ENCODE measurements around the gene BPHL. TPM values are rescaled to one million over a fixed set of nuclear protein-coding genes. Genes with fewer than 3 reads are reported as not detected.
"Not testable (repeated sequence)": the region's sequence is repeated elsewhere in the genome, so short reads cannot be mapped to it uniquely, and the experiment has no call there.

Gene BPHL
- total and polyA plus RNA-seq, 3 experiments from 2014 or later = 6.5 to 10.7 (median 10.5) TPM

DNA sequence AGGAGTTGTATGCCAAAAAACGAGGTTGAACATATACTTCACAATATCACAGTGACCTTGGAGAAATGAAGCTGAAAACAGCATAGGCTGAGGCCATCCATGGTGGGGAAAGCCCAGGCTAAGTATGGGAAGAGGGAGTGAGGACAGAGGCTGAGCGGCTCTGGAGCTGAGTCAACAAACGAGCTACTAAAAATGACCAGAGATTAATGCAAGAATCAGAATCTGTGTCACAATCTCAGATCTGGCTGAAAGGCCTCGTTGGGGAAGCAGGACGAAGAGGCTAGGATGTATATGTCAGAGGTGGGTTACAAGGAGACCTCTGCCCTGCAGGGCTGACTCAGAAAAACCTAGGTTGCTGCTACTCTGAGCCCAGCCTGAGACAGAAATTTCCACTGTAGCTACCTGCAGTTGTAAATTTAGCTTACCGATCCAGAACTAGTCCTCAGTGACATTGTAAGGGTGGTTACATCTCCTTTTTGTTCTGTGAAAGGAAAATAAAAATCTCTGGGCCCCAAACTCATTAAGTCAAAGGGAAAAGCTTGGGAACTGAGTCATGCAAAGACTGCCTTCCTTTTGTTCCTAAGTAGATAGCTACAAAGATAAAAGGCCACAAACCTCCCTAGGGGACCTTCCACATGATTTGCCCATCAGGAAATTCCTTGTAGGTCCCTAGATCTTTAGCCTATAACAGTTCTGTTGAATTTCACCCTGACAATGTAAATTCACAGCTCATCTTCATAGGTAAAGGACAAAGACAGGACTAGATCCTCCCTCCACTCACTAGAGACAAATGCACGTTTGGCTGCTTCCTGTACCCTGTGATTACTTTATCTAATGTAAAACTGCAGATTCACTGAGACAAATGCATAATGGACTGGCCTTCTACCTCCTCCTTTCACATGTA, 47.4 kb downstream of the BPHL start:
- no peaks in the 10 kb centered on the region for H3K36me3 ChIP-seq (ENCODE audit: insufficient read depth, low read length)
- Mint-ChIP-seq H3K27me3 (no peaks in the 10 kb centered on the region), H3K4me1 (peaks cover 17 to 24% (median 21%) of the 10 kb centered on the region in 3 donors), H3K36me3 (no peaks in the 10 kb centered on the region), H3K4me3 (peak overlapping the region in 1 of 7 donors; percentile 5), H3K27ac (no peak overlapping the region), H3K9me3 (no peaks in the 10 kb centered on the region)
- H3K27me3 ChIP-seq (ENCODE audit: insufficient read depth, low read length, poor library complexity, severe bottlenecking) = no peaks in the 10 kb centered on the region
- no peak for DNase-seq
- peaks cover 12% of the 10 kb centered on the region for H3K4me1 ChIP-seq (ENCODE audit: insufficient read depth, low read length)
- peak overlapping the region; percentile 13 for H3K27ac ChIP-seq (ENCODE audit: low read depth, low read length)
- POLR2A ChIA-PET = interaction anchor here (0.9 kb wide), 1 partner anchor 8 kb away, joined by 5 read pairs; the partner anchor contains the start of gene TUBB2A
- H3K9me3 ChIP-seq (ENCODE audit: low read length) = no peaks in the 10 kb centered on the region
- CTCF ChIA-PET = interaction anchor here (0.6 to 1.2 kb wide), 2 partner anchors 9 to 84 kb away, joined by 3 to 4 read pairs; partner anchors contain the start of gene TUBB2A
- H3K4me3 ChIP-seq (ENCODE audit: low read length) = no peak overlapping the region

DNA sequence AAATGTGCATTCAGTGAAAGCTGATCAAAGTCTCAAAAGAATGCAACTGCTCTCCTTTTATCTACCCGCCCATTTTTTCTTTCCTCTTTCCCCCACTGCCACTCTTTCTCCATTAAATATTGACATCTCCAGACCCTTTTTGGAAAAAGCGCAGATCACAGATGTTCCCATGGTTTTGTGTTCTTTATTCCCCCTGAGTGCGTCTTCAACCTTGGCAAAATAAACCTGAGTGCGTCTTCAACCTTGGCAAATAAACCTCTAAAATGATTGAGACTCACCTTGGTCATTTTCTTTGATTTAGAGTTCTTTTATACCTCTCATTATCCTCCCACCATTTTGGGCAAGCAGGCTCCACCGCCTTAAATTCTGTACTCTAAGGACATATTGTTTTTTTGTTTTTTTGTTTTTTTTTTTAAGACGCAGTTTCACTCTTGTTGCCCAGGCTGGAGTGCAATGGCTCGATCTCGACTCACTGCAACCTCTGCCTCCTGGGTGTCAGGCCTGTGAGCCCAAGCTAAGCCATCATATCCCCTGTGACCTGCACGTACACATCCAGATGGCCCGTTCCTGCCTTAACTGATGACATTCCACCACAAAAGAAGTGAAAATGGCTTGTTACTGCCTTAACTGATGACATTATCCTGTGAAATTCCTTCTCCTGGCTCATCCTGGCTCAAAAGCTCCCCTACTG, 48.2 kb downstream of the BPHL start:
- POLR2A ChIA-PET = interaction anchor here (0.9 kb wide), 1 partner anchor 9 kb away, joined by 5 read pairs; the partner anchor contains the start of gene TUBB2A
- peak overlapping the region; percentile 13 for H3K27ac ChIP-seq (ENCODE audit: low read depth, low read length)
- not testable (repeated sequence) for H3K36me3 Mint-ChIP-seq; DNase-seq; H3K9me3 Mint-ChIP-seq; H3K27me3 Mint-ChIP-seq; H3K4me3 Mint-ChIP-seq; H3K9me3 ChIP-seq (ENCODE audit: low read length); H3K27me3 ChIP-seq (ENCODE audit: insufficient read depth, low read length, poor library complexity, severe bottlenecking); H3K36me3 ChIP-seq (ENCODE audit: insufficient read depth, low read length); H3K4me3 ChIP-seq (ENCODE audit: low read length); H3K27ac Mint-ChIP-seq; H3K4me1 ChIP-seq (ENCODE audit: insufficient read depth, low read length)
- CTCF ChIA-PET = interaction anchor here (0.6 kb wide), 1 partner anchor 48 kb away, joined by 3 read pairs; no protein-coding TSS in a partner anchor
- H3K4me1 Mint-ChIP-seq = peaks cover 13 to 17% (median 17%) of the 10 kb centered on the region in 3 donors

DNA sequence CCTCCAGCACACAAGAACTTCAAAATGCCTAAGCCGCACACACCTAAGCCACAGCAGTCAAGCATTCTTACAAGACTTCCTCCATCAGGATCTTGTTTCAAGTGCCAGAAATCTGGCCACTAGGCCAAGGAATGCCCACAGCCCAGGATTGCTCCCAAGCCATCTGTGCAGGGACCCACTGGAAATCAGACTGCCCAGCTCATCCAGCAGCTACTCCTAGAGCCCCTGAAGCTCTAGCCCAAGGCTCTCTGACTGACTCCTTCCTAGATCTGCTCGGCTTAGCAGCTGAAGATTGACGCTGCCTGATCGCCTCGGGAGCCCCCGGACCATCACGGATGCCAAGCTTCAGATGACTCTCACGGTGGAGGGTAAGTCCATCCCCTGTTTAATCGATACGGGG, 49.5 kb downstream of the BPHL start:
- H3K4me1 ChIP-seq (ENCODE audit: insufficient read depth, low read length); H3K9me3 Mint-ChIP-seq; H3K4me1 Mint-ChIP-seq; H3K36me3 ChIP-seq (ENCODE audit: insufficient read depth, low read length); H3K27me3 Mint-ChIP-seq; H3K4me3 ChIP-seq (ENCODE audit: low read length); H3K27ac ChIP-seq (ENCODE audit: low read depth, low read length); DNase-seq; POLR2A ChIA-PET; H3K9me3 ChIP-seq (ENCODE audit: low read length); H3K36me3 Mint-ChIP-seq; H3K27ac Mint-ChIP-seq; H3K27me3 ChIP-seq (ENCODE audit: insufficient read depth, low read length, poor library complexity, severe bottlenecking); H3K4me3 Mint-ChIP-seq; CTCF ChIA-PET: not testable (repeated sequence)

DNA sequence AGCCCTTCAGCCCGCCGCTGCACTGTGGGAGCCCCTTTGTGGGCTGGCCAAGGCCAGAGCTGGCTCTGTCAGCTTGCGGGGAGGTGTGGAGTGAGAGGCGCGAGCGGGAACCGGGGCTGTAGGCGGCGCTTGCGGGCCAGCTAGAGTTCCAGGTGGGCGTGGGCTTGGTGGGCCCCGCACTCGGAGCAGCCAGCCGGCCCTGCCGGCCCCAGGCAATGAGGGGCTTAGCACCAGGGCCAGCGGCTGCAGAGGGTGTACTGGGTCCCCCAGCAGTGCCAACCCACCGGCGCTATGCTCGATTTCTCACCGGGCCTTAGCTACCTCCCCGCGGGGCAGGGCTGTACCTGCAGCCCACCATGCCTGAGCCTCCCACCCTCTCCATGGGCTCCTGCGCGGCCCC, 52.2 kb downstream of the BPHL start:
- H3K36me3 ChIP-seq (ENCODE audit: insufficient read depth, low read length); H3K9me3 ChIP-seq (ENCODE audit: low read length); H3K27me3 Mint-ChIP-seq; DNase-seq; H3K4me3 Mint-ChIP-seq; H3K36me3 Mint-ChIP-seq; POLR2A ChIA-PET; H3K4me3 ChIP-seq (ENCODE audit: low read length); H3K4me1 Mint-ChIP-seq; H3K4me1 ChIP-seq (ENCODE audit: insufficient read depth, low read length); H3K27me3 ChIP-seq (ENCODE audit: insufficient read depth, low read length, poor library complexity, severe bottlenecking); H3K27ac Mint-ChIP-seq; H3K27ac ChIP-seq (ENCODE audit: low read depth, low read length); CTCF ChIA-PET; H3K9me3 Mint-ChIP-seq: not testable (repeated sequence)

DNA sequence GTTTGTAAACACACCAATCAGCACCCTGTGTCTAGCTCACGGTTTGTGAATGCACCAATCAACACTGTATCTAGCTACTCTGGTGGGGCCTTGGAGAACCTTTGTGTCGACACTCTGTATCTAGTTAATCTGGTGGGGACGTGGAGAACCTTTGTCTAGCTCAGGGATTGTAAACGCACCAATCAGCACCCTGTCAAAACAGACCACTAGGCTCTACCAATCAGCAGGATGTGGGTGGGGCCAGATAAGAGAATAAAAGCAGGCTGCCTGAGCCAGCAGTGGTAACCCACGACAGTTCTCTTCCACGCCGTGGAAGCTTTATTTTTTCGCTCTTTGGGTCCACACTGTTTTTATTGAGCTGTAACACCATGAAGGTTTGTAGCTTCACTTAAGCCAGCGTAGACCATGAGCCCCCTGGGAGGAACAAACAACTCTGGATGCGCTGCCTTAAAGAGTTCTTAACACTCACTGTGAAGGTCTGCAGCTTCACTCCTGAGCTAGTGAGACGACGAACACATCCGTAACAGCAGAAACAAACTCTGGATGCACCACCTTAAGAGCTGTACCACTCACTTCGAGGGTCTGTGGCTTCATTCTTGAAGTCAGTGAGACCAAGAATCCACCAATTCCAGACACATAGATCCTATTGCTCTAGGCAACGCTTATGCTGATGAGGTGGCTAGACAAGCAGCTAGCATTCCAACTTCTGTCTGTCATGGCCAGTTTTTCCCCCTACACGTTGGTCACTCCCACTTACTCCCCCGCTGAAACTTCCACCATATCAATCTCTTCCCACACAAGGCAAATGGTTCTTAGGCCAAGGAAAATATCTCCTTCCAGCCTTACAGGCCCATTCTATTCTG, 53.0 kb downstream of the BPHL start:
- H3K27ac Mint-ChIP-seq; H3K9me3 ChIP-seq (ENCODE audit: low read length); H3K27me3 ChIP-seq (ENCODE audit: insufficient read depth, low read length, poor library complexity, severe bottlenecking); DNase-seq; H3K27ac ChIP-seq (ENCODE audit: low read depth, low read length); H3K4me3 Mint-ChIP-seq; H3K4me1 Mint-ChIP-seq; H3K36me3 ChIP-seq (ENCODE audit: insufficient read depth, low read length); POLR2A ChIA-PET; H3K36me3 Mint-ChIP-seq; H3K9me3 Mint-ChIP-seq; H3K4me3 ChIP-seq (ENCODE audit: low read length); H3K4me1 ChIP-seq (ENCODE audit: insufficient read depth, low read length): not testable (repeated sequence)
- CTCF ChIA-PET = interaction anchor here (1.0 kb wide), 1 partner anchor 14 kb away, joined by 3 read pairs; the partner anchor contains the start of gene TUBB2A
- H3K27me3 Mint-ChIP-seq = peaks cover 0 to 11% of the 10 kb centered on the region in 2 donors

DNA sequence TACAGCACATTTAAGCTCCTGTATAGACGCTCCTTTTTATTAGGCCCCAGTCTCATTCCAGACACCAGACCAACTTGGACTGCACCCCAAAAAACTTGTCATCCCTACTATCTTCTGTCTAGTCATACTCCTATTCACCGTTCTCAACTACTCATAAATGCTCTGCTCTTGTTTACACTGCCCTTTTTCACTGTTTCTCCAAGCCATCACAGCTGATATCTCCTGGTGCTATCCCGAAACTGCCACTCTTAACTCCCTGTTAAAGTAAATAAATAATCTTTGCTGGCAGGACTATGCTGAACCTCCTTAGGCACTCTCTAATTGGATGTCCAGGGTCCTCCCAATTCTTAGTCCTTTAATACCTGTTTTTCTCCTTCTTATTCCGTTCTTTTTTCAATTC, 54.3 kb downstream of the BPHL start:
- H3K36me3 Mint-ChIP-seq; H3K4me3 ChIP-seq (ENCODE audit: low read length); H3K27ac Mint-ChIP-seq; CTCF ChIA-PET; H3K4me1 Mint-ChIP-seq; POLR2A ChIA-PET; DNase-seq; H3K9me3 Mint-ChIP-seq; H3K36me3 ChIP-seq (ENCODE audit: insufficient read depth, low read length); H3K27ac ChIP-seq (ENCODE audit: low read depth, low read length); H3K9me3 ChIP-seq (ENCODE audit: low read length); H3K4me1 ChIP-seq (ENCODE audit: insufficient read depth, low read length); H3K27me3 ChIP-seq (ENCODE audit: insufficient read depth, low read length, poor library complexity, severe bottlenecking): not testable (repeated sequence)
- H3K4me3 Mint-ChIP-seq = peak overlapping the region in 1 of 7 donors; percentile 15
- H3K27me3 Mint-ChIP-seq = peaks cover 0 to 11% of the 10 kb centered on the region in 2 donors

DNA sequence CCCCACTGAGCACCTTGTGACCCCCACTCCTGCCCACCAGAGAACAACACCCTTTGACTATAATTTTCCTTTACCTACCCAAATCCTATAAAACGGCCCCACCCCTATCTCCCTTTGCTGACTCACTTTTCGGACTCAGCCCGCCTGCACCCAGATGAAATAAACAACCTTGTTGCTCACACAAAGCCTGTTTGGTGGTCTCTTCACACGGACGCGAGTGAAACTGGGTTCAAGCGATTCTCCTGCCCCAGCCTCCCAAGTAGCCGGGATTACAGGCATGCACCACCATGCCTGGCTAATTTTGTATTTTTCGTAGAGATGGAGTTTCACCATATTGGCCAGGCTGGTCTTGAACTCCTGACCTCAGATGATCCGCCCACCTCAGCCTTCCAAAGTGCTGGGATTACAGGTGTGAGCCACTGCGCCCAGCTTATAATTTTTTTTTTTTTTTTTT, 55.2 kb downstream of the BPHL start:
- H3K4me1 Mint-ChIP-seq; H3K9me3 ChIP-seq (ENCODE audit: low read length); H3K4me3 ChIP-seq (ENCODE audit: low read length); H3K27ac ChIP-seq (ENCODE audit: low read depth, low read length); POLR2A ChIA-PET; H3K27me3 ChIP-seq (ENCODE audit: insufficient read depth, low read length, poor library complexity, severe bottlenecking); H3K9me3 Mint-ChIP-seq; H3K36me3 ChIP-seq (ENCODE audit: insufficient read depth, low read length); CTCF ChIA-PET; H3K27ac Mint-ChIP-seq; DNase-seq; H3K4me3 Mint-ChIP-seq; H3K36me3 Mint-ChIP-seq; H3K4me1 ChIP-seq (ENCODE audit: insufficient read depth, low read length): not testable (repeated sequence)
- peaks cover 3 to 11% of the 10 kb centered on the region in 2 donors for H3K27me3 Mint-ChIP-seq
